Muscle of leg (tissue), 11 donors: ENCODE measurements around the gene ITPR3. TPM values are rescaled to one million over a fixed set of nuclear protein-coding genes. Genes with fewer than 3 reads are reported as not detected.

Experiments
- DNase-seq: peaks from one replicate; pipeline ENCODE4 v3.0.0; 2013
- H3K27ac ChIP-seq: one replicate; pipeline ENCODE4 v1.5.1; 2013; ENCODE audit warnings: mild to moderate bottlenecking, low read length, control low read depth
- H3K27me3 ChIP-seq: one replicate; pipeline ENCODE4 v1.6.1; 2013; ENCODE audit warnings: low read length; ENCODE audit not compliant: control insufficient read depth, insufficient read depth
- H3K36me3 ChIP-seq: one replicate; pipeline ENCODE4 v1.6.1; 2013; ENCODE audit warnings: low read length; ENCODE audit not compliant: control insufficient read depth, insufficient read depth
- H3K4me1 ChIP-seq: one replicate; pipeline ENCODE4 v1.6.1; 2013; ENCODE audit warnings: low read length; ENCODE audit not compliant: control insufficient read depth, insufficient read depth
- H3K4me3 ChIP-seq: one replicate; pipeline ENCODE4 v1.5.1; 2013; ENCODE audit warnings: low read length, control low read depth
- H3K9me3 ChIP-seq: replicated peaks from 2 replicates; pipeline ENCODE4 v1.6.1; 2013; ENCODE audit warnings: low read depth, low read length; ENCODE audit not compliant: control insufficient read depth
- WGBS: methylation state at CpG from one replicate; pipeline ENCODE4 v1.1.5; 2013; ENCODE audit warnings: missing lambda C conversion rate; ENCODE audit not compliant: insufficient coverage; 5-methylcytosine and 5-hydroxymethylcytosine counted together
- polyA plus RNA-seq, 8 donors: library from polyadenylated mRNA; unstranded; fragments of 120-200 nt; gene quantifications; one replicate each; pipeline versions ENCODE4 v1.2.1 to v1.2.3, GENCODE V29; 2013; ENCODE audit warnings: inconsistent platforms in 1 of 8, low replicate concordance in 1 of 8; ENCODE audit not compliant: insufficient read length in 8 of 8, insufficient read depth in 1 of 8
- total RNA-seq: library from RNA; stranded (reverse); fragments of 120-200 nt; gene quantifications from one replicate; pipeline ENCODE4 v1.2.4, GENCODE V29; 2013

Gene ITPR3
- total and polyA plus RNA-seq, 9 donors, result 4.1 to 15.9 (median 9.2) TPM

DNA sequence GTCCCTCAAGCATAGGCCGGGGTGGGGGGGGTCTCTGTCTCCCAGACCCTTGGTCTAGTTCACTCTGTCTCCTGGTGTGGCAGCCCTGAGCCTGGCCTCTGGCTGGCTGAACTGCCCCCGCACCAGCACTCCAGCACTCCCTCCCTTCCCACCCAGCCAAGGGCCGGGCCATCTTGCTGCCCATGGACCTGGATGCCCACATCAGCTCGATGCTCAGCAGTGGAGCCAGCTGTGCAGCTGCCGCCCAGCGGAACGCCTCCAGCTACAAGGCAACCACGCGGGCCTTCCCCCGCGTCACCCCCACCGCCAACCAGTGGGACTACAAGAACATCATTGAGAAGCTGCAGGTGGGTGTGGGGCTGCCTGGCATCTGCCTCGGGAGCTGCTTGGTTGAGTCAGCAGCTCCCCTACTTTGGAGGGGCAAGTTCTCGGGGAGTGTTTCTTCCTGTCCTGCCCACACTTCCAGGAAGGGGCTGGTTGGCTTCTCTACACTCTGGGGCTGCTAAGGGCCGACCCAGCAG, 62.0 kb downstream of the ITPR3 start:
- WGBS, result 76% methylated on average over 11 of the region's 15 CpGs
- DNase-seq, result no peak
- Histone ChIP-seq H3K36me3 (peaks cover 22% of the 10 kb centered on the region), H3K27me3 (no peaks in the 10 kb centered on the region), H3K9me3 (no peaks in the 10 kb centered on the region), H3K4me3 (no peak overlapping the region), H3K4me1 (no peaks in the 10 kb centered on the region), H3K27ac (no peak overlapping the region)

DNA sequence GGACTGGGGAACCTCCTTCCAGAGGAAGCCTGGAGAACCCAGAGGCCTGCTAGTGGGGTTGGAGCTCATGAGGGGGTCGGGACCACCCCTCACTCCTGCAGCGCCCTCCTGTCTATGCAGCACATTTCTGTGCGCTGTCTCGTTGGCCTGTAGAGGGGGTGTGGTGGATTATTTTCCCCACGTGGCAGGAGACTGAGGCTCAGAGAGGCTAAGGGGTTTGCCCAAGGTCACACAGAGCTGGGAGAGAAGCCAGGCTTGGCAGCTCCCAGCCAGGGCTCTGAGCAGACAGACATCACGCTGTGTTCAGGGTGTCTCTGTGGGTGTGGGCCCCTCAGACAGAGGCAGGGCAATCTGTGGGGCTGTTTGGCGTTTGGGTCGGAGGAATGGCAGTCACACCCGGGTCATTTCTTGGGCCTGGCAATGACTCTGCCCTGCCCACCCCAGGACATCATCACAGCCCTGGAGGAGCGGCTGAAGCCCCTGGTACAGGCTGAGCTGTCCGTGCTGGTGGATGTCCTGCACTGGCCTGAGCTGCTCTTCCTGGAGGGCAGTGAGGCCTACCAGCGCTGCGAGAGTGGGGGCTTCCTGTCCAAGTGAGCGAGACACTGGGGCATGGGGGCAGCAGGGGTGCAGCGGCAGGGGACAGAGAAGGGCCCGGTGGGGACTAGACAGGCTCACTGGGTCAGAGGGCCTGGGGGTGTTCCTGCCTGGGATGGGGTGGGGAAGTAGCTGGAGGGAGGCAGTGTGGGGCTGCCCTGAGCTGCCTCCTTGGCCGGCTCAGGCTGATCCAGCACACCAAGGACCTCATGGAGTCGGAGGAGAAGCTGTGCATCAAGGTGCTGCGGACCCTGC, 62.7 kb downstream of the ITPR3 start:
- no peaks in the 10 kb centered on the region for H3K9me3 ChIP-seq
- H3K4me1 ChIP-seq, result no peaks in the 10 kb centered on the region
- no peak overlapping the region for H3K27ac ChIP-seq
- DNase-seq, result no peak
- H3K36me3 ChIP-seq, result peaks cover 20% of the 10 kb centered on the region
- no peaks in the 10 kb centered on the region for H3K27me3 ChIP-seq
- no peak overlapping the region for H3K4me3 ChIP-seq
- 77% methylated on average over 19 of the region's 19 CpGs for whole genome bisulfite sequencing

DNA sequence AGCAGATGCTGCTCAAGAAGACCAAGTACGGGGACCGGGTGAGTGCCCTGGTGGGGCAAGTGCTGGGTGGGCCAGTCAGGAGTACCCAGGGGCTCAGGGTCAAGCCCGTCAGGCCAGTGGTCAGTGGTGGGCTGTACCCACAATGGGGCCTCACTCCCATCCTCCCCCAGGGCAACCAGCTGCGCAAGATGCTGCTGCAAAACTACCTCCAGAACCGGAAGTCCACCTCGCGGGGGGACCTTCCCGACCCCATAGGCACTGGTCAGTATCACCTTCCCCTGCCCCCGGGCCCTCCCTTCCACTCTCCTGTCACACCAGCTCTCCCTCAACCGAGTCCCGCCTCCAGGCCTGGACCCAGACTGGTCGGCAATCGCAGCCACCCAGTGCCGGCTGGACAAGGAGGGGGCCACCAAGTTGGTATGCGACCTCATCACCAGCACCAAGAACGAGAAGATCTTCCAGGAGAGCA, 63.3 kb downstream of the ITPR3 start:
- H3K27me3 ChIP-seq, result no peaks in the 10 kb centered on the region
- no peaks in the 10 kb centered on the region for H3K9me3 ChIP-seq
- no peak for DNase-seq
- WGBS, result 90% methylated on average over 15 of the region's 16 CpGs
- peaks cover 20% of the 10 kb centered on the region for H3K36me3 ChIP-seq
- no peak overlapping the region for H3K27ac ChIP-seq
- no peaks in the 10 kb centered on the region for H3K4me1 ChIP-seq
- H3K4me3 ChIP-seq, result no peak overlapping the region

DNA sequence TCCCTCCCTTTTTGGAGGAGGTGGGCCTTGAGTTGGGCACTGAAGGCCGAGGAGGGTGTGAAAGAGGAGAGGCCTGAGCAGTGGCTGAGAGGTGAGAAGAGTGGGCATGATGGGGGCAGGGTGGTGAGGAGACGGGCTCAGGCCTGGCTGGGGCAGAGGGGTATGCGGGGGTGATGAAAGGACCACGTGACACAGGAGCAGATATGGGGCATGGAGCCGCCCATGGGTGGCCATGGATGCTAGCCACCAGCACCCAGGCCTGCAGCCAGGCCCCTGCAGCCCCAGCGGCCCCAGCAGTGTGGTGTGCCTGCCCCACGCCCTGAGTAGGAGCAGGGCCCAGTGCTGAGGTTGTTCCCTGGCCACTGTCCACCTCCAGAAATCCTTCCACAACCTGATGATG, 63.9 kb downstream of the ITPR3 start:
- DNase-seq, result no peak
- Histone ChIP-seq H3K27ac (no peak overlapping the region), H3K9me3 (no peaks in the 10 kb centered on the region), H3K4me3 (no peak overlapping the region), H3K4me1 (no peaks in the 10 kb centered on the region), H3K27me3 (no peaks in the 10 kb centered on the region), H3K36me3 (peaks cover 22% of the 10 kb centered on the region)
- WGBS, result 87% methylated on average over 6 of the region's 7 CpGs

DNA sequence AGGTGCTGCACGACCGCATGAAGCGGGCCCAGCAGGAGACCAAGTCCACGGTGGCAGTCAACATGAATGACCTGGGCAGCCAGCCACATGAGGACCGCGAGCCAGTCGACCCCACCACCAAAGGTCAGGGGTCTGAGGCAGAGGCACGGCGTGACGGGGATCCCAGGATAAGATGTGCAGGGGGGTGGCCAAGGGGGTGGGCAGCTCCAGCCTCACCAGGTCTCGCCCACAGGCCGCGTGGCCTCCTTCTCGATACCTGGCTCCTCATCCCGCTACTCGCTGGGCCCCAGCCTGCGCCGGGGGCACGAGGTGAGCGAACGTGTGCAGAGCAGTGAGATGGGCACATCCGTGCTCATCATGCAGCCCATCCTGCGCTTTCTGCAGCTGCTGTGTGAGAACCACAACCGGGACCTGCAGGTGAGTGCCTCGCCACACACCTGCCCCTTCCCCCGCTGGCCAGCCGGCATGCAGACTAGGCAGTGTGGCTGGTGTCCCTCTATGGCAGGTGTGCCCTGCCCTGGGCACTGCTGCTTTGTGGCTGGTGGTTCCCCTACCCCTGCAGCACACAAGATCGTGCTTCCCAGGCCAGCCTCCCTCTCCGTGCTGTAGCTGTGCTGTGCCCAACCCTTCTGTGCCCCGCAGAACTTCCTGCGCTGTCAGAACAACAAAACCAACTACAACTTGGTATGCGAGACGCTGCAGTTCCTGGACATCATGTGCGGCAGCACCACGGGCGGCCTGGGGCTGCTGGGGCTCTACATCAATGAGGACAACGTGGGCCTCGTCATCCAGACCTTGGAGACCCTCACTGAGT, 64.5 kb downstream of the ITPR3 start:
- DNase-seq, result no peak
- Histone ChIP-seq H3K4me3 (no peak overlapping the region), H3K36me3 (peaks cover 22% of the 10 kb centered on the region), H3K27ac (no peak overlapping the region), H3K9me3 (no peaks in the 10 kb centered on the region), H3K4me1 (peaks cover 5% of the 10 kb centered on the region), H3K27me3 (no peaks in the 10 kb centered on the region)
- 85% methylated on average over 34 of the region's 38 CpGs for WGBS

DNA sequence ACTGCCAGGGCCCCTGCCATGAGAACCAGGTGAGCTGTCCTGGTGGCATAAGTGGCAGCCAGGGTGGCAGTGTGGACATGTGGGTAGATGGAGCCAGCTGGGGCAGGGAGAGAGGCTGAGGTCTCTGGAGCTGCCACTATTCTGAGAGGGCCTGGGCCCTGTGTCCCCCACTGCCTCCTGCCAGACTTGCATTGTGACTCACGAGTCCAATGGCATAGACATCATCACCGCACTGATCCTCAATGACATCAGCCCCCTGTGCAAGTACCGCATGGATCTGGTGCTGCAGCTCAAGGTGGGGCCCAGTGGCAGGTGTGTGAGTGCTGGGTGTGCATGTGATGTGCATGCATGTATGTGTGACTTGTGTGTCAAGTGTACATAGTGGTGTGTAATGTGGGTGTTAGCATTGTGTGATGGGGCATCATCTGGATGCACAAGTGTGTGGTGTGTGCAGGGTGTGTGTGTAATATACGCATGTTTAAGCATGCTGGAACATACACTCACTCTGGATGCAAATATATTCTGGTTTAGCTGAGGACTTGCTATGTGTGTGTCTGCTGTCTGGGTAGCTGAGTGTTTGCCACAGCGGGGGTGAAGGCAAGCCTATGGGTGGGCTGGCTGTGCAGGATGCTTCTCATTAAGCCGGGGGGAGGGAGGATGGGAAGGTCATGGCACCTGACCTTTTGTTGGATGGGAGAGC, 65.3 kb downstream of the ITPR3 start:
- 50% methylated on average over 6 of the region's 6 CpGs for WGBS
- DNase-seq, result no peak
- Histone ChIP-seq H3K9me3 (no peaks in the 10 kb centered on the region), H3K4me1 (peaks cover 12% of the 10 kb centered on the region), H3K27me3 (no peaks in the 10 kb centered on the region), H3K27ac (no peak overlapping the region), H3K4me3 (no peak overlapping the region), H3K36me3 (peaks cover 26% of the 10 kb centered on the region)

DNA sequence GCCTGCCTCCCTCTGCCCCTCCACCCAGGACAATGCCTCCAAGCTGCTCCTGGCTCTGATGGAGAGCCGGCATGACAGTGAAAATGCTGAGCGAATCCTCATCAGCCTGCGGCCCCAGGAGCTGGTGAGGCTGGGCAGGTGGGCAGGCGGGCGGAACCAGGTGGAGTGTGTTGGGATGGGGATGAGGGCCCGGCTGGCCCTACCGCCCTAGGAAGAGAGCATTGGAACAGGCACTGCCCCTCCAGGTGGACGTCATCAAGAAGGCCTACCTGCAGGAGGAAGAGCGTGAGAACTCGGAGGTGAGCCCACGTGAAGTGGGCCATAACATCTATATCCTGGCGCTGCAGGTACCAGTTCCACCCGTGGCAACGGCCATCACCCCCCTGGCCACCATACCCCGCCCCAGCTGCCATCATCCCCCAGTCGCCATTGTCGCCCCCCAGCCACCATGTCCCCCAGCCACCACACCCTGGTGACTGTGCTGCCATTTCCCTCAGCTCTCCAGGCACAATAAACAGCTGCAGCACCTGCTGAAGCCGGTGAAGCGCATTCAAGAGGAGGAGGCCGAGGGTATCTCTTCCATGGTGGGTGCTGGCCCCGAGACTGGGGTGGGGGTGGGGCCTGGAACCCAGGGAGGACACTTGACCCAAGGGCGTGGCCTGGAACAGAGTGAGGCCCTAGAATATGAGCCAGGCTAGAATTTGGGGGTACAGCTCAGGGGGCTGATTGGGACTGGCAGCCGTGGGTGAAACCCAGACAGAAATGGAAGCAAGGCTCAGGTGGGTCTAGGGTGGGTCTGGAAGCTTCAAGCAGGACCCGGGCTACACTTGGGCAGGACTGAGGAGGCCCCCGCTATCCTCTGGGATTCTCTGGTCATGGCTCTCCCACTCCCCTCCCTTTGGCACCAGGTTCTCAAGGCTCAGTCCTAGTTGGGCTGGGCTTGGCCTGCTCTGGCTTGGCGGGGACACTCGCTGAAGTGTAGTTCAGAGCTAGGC, 66.2 kb downstream of the ITPR3 start:
- no peak overlapping the region for H3K4me3 ChIP-seq
- 85% methylated on average over 15 of the region's 27 CpGs for WGBS
- H3K27me3 ChIP-seq, result no peaks in the 10 kb centered on the region
- DNase-seq, result no peak
- peaks cover 29% of the 10 kb centered on the region for H3K36me3 ChIP-seq
- no peaks in the 10 kb centered on the region for H3K9me3 ChIP-seq
- H3K27ac ChIP-seq, result no peak overlapping the region
- peaks cover 21% of the 10 kb centered on the region for H3K4me1 ChIP-seq

DNA sequence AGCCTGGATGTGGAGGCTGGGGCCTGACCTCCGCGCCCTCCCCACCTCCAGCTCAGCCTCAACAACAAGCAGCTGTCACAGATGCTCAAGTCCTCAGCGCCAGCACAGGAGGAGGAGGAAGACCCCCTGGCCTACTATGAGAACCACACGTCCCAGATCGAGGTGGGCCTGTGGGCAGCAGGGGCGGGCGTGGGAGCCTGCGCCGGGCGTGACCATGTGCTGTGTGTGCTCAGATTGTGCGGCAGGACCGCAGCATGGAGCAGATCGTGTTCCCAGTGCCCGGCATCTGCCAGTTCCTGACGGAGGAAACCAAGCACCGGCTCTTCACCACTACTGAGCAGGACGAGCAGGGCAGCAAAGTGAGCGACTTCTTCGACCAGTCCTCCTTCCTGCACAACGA, 66.9 kb downstream of the ITPR3 start:
- 83% methylated on average over 14 of the region's 20 CpGs for WGBS
- no peak for DNase-seq
- no peak overlapping the region for H3K4me3 ChIP-seq
- H3K36me3 ChIP-seq, result peaks cover 35% of the 10 kb centered on the region
- H3K27me3 ChIP-seq, result no peaks in the 10 kb centered on the region
- no peaks in the 10 kb centered on the region for H3K9me3 ChIP-seq
- no peak overlapping the region for H3K27ac ChIP-seq
- H3K4me1 ChIP-seq, result peaks cover 28% of the 10 kb centered on the region

DNA sequence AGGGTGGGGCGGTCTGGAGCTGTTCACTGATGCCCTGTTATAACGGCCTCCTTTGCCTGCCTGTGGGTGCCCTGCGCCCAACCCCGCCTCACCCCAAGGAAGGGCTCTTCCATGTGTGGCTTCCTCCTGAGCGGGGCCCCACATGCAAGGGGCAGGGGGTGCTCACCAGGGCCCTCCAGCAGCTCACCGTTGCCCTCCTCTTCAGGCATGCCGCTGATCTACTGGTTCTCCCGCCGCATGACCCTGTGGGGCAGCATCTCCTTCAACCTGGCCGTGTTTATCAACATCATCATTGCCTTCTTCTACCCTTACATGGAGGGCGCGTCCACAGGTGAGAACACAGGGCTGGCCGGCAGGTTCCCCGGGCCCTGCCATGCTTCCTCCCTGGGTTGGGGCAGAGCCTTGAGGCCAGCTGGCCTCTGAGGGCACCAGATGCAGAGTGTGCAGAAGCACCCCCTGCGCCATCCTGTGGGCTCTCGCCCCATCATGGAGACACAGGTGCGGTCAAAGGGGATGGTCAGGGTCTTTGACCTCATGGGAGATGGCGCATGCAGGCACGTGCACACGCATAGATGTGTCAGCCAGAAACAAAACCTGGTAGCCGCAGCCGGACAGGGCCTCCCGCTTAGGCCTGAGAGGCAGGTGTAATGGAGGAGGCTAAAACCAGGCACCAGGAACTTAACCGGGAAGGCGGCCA, 67.5 kb downstream of the ITPR3 start:
- 87% methylated on average over 22 of the region's 25 CpGs for WGBS
- Histone ChIP-seq H3K27me3 (no peaks in the 10 kb centered on the region), H3K4me3 (no peak overlapping the region), H3K9me3 (no peaks in the 10 kb centered on the region), H3K36me3 (peaks cover 36% of the 10 kb centered on the region), H3K27ac (no peak overlapping the region), H3K4me1 (peaks cover 34% of the 10 kb centered on the region)
- DNase-seq, result no peak
